HuH-7 (cell line): ENCODE data around the gene SYNGR2.

Source experiments
- DNase-seq: peaks from one replicate; pipeline ENCODE4 v3.0.0; 2011; ENCODE audit warnings: low spot score

SYNGR2 gene

DNA sequence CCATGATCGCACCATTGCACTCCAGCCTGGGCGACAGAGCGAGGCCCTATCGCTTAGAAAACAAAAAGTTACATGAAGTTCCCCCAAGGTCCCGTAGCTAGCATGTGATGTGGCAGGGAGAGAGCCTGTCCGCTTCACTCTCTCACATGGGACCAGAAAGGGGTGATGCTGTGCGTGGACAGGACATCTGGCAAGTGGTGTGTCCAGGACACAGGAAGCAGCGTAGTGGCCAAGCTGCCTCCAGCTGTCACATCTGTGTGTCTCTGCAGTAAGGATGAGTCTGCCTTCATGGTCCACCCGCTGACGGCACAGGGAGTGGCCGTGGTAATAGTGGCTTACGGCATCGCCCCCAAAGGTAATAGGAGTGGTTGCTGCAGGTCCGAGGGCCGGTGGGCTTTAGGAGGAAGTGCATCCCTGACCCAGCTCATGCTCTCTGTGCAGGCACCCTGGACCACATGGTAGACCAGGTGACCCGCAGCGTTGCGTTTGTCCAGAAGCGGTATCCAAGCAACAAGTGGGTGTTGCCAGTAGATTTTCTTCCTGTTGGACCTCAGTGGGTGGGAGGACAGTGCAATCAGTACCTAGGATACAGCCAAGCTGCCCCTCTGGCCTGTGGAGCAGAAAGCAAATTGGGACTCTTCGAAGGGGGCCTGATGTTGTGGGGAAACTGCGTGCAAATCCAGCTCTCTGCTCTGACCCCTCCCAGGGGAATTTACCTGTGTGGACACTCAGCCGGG, 36.2 kb downstream of the SYNGR2 start:
- no peak for DNase-seq

DNA sequence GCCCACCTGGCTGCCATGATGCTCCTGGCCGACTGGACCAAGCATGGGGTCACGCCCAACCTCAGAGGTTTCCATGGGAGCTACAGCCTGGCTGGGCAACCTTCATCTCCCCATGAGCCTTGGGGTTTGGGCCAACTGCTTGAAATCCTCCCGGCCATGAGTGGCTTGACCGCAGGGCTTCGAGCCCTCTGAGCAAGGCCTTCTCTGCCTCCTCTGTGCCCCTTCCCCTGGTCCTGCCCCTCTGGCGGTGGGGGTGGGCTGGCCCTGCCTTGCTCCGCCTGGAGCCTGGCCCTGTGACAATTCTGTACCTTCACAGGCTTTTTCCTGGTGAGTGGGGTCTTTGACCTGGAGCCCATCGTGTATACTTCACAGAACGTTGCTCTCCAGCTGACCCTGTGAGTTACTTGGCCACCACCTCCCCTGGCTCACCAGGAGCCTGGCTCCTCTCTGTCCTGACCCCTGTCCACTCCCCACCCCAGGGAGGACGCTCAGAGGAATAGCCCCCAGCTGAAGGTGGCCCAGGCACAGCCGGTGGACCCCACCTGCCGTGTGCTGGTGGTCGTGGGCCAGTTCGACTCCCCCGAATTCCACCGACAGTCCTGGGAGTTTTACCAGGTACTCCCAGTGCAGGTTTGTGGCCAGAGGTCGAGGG, 36.9 kb downstream of the SYNGR2 start:
- DNase-seq: no peak

DNA sequence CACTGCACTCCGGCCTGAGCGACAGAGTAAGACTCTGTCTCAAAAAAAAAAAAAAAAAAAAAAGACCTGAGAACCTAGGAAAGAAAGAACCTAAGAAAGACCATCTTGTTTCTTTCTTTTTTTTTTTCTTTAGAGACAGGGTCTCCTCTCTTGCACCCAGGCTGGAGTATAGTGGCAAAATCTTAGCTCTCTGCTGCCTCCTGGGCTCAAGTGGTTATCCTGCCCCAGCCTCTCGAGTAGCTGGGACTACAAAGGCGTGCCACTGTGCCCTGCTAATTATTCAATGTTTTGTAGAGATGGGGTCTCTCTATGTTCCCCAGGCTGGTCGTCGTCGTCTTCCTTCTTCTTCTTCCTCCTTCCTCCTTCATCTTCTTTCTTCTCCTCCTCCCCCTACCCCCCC, 37.9 kb downstream of the SYNGR2 start:
- DNase-seq: no peak

DNA sequence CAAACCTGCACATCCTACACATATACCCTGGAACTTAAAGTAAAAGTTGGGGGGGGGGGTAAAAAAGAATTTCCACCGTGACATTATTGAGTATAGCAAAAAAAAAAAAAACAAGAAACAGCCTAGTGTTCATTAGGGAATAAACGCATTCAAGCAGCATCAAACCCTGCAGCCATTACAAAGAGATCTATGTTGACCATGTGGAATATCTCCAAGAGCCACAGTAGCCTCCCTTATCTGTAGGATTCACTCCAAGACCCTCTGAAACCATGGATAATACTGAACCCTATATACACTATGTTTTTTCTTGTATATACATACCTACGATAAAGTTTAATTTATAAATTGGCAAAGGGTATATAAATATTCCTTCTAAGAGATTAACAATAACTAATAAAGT, 40.1 kb downstream of the SYNGR2 start:
- no peak for DNase-seq

DNA sequence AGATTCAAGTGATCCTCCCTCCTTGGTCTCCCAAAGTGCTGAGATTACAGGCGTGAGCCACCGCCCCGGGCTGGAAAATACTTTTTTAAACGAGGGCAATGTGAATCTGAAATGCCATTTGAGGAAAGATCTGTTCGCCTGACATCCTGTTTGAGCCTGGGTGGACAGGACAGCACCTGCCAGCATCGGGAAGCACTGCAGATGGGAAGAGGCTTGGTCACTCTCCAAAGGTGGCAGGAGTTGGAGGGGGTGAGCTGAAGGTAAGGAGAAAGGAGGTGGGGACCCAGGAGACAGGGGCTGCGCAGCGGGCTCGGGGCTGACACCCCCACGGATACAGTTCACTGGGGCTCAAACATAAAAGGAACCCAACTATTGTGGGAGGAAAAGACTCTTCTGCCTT, 41.7 kb downstream of the SYNGR2 start:
- no peak for DNase-seq

DNA sequence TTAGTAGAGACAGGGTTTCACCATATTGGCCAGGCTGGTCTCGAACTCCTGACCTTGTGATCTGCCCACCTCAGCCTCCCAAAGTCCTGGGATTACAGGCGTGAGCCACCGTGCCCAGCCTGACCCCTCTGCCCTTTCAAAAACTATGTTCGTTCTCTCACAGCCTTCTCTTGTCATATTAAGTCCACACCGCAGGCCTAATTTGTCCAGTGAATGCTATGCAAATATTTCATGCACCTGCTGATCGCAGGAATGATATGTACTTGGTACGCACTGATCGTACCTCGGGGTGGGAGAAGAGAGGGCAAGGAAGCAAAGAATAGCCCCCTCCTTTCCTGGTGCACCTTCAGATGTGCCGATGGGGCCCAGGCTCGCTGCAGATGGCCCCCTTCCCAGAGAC, 42.7 kb downstream of the SYNGR2 start:
- DNase-seq: no peak

DNA sequence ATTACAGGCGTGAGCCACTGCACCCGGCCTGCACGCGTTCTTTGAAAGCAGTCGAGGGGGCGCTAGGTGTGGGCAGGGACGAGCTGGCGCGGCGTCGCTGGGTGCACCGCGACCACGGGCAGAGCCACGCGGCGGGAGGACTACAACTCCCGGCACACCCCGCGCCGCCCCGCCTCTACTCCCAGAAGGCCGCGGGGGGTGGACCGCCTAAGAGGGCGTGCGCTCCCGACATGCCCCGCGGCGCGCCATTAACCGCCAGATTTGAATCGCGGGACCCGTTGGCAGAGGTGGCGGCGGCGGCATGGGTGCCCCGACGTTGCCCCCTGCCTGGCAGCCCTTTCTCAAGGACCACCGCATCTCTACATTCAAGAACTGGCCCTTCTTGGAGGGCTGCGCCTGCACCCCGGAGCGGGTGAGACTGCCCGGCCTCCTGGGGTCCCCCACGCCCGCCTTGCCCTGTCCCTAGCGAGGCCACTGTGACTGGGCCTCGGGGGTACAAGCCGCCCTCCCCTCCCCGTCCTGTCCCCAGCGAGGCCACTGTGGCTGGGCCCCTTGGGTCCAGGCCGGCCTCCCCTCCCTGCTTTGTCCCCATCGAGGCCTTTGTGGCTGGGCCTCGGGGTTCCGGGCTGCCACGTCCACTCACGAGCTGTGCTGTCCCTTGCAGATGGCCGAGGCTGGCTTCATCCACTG, 45.8 kb downstream of the SYNGR2 start, which contains the start of gene BIRC5:
Gene BIRC5, plus strand, starts transcription at position 238 of the 690 bp plus-strand sequence. Its CDS starts 64 bp downstream, at position 302.
- peak; percentile 93 for DNase-seq

DNA sequence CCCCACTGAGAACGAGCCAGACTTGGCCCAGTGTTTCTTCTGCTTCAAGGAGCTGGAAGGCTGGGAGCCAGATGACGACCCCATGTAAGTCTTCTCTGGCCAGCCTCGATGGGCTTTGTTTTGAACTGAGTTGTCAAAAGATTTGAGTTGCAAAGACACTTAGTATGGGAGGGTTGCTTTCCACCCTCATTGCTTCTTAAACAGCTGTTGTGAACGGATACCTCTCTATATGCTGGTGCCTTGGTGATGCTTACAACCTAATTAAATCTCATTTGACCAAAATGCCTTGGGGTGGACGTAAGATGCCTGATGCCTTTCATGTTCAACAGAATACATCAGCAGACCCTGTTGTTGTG, 46.3 kb downstream of the SYNGR2 start:
- DNase-seq: no peak

DNA sequence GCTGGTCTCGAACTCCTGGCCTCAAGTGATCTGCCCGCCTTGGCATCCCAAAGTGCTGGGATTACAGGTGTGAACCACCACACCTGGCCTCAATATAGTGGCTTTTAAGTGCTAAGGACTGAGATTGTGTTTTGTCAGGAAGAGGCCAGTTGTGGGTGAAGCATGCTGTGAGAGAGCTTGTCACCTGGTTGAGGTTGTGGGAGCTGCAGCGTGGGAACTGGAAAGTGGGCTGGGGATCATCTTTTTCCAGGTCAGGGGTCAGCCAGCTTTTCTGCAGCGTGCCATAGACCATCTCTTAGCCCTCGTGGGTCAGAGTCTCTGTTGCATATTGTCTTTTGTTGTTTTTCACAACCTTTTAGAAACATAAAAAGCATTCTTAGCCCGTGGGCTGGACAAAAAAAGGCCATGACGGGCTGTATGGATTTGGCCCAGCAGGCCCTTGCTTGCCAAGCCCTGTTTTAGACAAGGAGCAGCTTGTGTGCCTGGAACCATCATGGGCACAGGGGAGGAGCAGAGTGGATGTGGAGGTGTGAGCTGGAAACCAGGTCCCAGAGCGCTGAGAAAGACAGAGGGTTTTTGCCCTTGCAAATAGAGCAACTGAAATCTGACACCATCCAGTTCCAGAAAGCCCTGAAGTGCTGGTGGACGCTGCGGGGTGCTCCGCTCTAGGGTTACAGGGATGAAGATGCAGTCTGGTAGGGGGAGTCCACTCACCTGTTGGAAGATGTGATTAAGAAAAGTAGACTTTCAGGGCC, 51.2 kb downstream of the SYNGR2 start:
- no peak for DNase-seq
